K562 (cell line): Measurements from ENCODE around the gene NSMCE1. TPM values are rescaled to one million over a fixed set of nuclear protein-coding genes. Genes with fewer than 3 reads are reported as not detected.

Experiments used
- ATAC-seq: fragments of 200-7000 bp; cut with Tn5 transposase; 3 replicates; pipeline ENCODE4 v1.9.1; 2020; ENCODE audit warnings: moderate library complexity
- BruUV-seq: library from RNA; stranded (reverse); fragments of 400-500 nt; replicated peaks from 2 replicates; lab custom pipeline; 2021; lab: Mats Ljungman, UMichigan
- CTCF ChIA-PET: fragments of 300-600 bp; formaldehyde crosslinking; extraction: SDS; loops from one replicate; lab custom pipeline; 2021; ENCODE audit warnings: low intra/inter-chr PET ratio; lab: Yijun Ruan, JAX
- POLR2A ChIA-PET: fragments of 300-600, 350-650 bp; sonication (Branson Sonifier 250); formaldehyde crosslinking; extraction: SDS; loops from one replicate; lab custom pipeline; 2021; ENCODE audit warnings: antibody characterized with exemption, inconsistent platforms; lab: Yijun Ruan, JAX
- DNase-seq, 4 experiments: peaks; one replicate each; pipeline versions ENCODE4 v3.0.0 to v3.0.0-alpha.2; 2011 to 2018; ENCODE audit warnings: low spot score in 3 of 4, mixed read lengths in 3 of 4; ENCODE audit errors: extremely low read depth in 1 of 4
- FAIRE-seq: peaks from 2 replicates; lab custom pipeline; 2011; peaks lifted over from hg19 to GRCh38; lab: Jason Lieb, UNC
- H2AFZ ChIP-seq: 2 replicates; pipeline ENCODE4 v1.6.0; 2011; ENCODE audit warnings: low read depth, low read length, control low read depth, inconsistent platforms
- H3K27ac ChIP-seq: fragments of 200-600 bp; 3 replicates; pipeline ENCODE4 v1.8.0; 2011; ENCODE audit warnings: low read depth, mild to moderate bottlenecking, control low read depth, inconsistent platforms, low read length, moderate library complexity, mixed read lengths; ENCODE audit errors: extremely low read depth
- H3K27me3 ChIP-seq, 2 experiments: fragments of 300-600 bp in 1 of 2; 2 replicates in 1 of 2; 3 replicates in 1 of 2; pipeline versions ENCODE4 v1.6.0 to v1.8.0; 2011; ENCODE audit warnings: inconsistent platforms in 2 of 2, low read length in 2 of 2, mild to moderate bottlenecking in 1 of 2, mixed read lengths in 1 of 2, moderate library complexity in 1 of 2; ENCODE audit not compliant: control insufficient read depth in 2 of 2, insufficient read depth in 2 of 2
- H3K36me3 ChIP-seq: fragments of 300-600 bp; 3 replicates; pipeline ENCODE4 v1.8.0; 2011; ENCODE audit warnings: mild to moderate bottlenecking, low read length, inconsistent platforms; ENCODE audit not compliant: control insufficient read depth, insufficient read depth
- H3K4me1 ChIP-seq, 2 experiments: fragments of 200-600 bp in 1 of 2; replicated peaks in 1 of 2; 2 replicates in 1 of 2; 3 replicates in 1 of 2; pipeline versions ENCODE4 v1.5.1 to v1.8.0; 2011; ENCODE audit warnings: inconsistent platforms in 2 of 2, low read length in 2 of 2, mild to moderate bottlenecking in 1 of 2, mixed read lengths in 1 of 2, moderate library complexity in 1 of 2; ENCODE audit not compliant: control insufficient read depth in 2 of 2, insufficient read depth in 2 of 2
- H3K4me2 ChIP-seq: 2 replicates; pipeline ENCODE4 v1.6.1; 2011; ENCODE audit warnings: low read length, control low read depth, inconsistent platforms, mixed read lengths; ENCODE audit not compliant: insufficient read depth
- H3K4me3 ChIP-seq: fragments of 200-600 bp; sonication (generic), shearing (Covaris generic); 2 replicates; pipeline ENCODE4 v1.5.1; 2016; ENCODE audit warnings: control low read depth, inconsistent platforms
- H3K79me2 ChIP-seq: fragments of 200-600 bp; 3 replicates; pipeline ENCODE4 v1.8.0; 2011; ENCODE audit warnings: low read length, inconsistent platforms; ENCODE audit not compliant: control insufficient read depth, insufficient read depth
- H3K9ac ChIP-seq, 2 experiments: 2 replicates each; pipeline versions ENCODE4 v1.6.0 to v1.6.1; 2011; ENCODE audit warnings: low read depth in 2 of 2, low read length in 2 of 2, control low read depth in 1 of 2, inconsistent platforms in 1 of 2, mild to moderate bottlenecking in 1 of 2, mixed read lengths in 1 of 2; ENCODE audit not compliant: insufficient read depth in 1 of 2
- H3K9me1 ChIP-seq: one replicate; pipeline ENCODE4 v1.6.0; 2011; ENCODE audit warnings: inconsistent platforms, mild to moderate bottlenecking, low read length, moderate library complexity; ENCODE audit not compliant: control insufficient read depth, insufficient read depth
- H3K9me3 ChIP-seq: replicated peaks from 2 replicates; pipeline ENCODE4 v1.5.1; 2011; ENCODE audit warnings: low read depth, low read length, inconsistent platforms; ENCODE audit not compliant: control insufficient read depth, insufficient read depth
- H4K20me1 ChIP-seq: replicated peaks from 2 replicates; pipeline ENCODE4 v1.6.1; 2011; ENCODE audit warnings: low read length, inconsistent platforms, mixed read lengths; ENCODE audit not compliant: control insufficient read depth, insufficient read depth
- ARNT ChIP-seq, 2 experiments: fragments of 450-650 bp; IDR thresholded peaks; 2 replicates each; pipeline ENCODE4 v1.6.1; 2016; ENCODE audit warnings: mild to moderate bottlenecking in 1 of 2
- BHLHE40 ChIP-seq: IDR thresholded peaks from 2 replicates; pipeline ENCODE4 v1.6.1; 2011; ENCODE audit warnings: low read length, improper control_type of control experiment
- CEBPG ChIP-seq, 3 experiments: fragments of 200-800 bp in 1 of 3; sonication (Bioruptor generic) in 1 of 3; sonication (generic) in 1 of 3; formaldehyde crosslinking in 1 of 3; IDR thresholded peaks in 2 of 3; conservative IDR thresholded peaks in 1 of 3; 2 replicates each; pipeline versions ENCODE4 v1.6.1 to v1.8.0; 2016 to 2022; ENCODE audit warnings: missing compliant biosample characterization in 2 of 3, missing genetic modification characterization in 2 of 3, mild to moderate bottlenecking in 1 of 3, missing genetic modification reagents in 1 of 3
- CXXC5 ChIP-seq: fragments of 250-450 bp; sonication (Bioruptor Pico); IDR thresholded peaks from 2 replicates; pipeline ENCODE4 v1.8.0; 2022; ENCODE audit warnings: inconsistent platforms, mild to moderate bottlenecking, moderate library complexity
- FOS ChIP-seq: IDR thresholded peaks from 3 replicates; pipeline ENCODE4 v1.6.1; 2011; ENCODE audit not compliant: insufficient read length; ENCODE audit errors: extremely low read depth
- HCFC1 ChIP-seq: IDR thresholded peaks from 2 replicates; pipeline ENCODE4 v1.6.1; 2012; ENCODE audit warnings: low read depth, low read length, improper control_type of control experiment
- HMG20A ChIP-seq: fragments of 450-650 bp; formaldehyde crosslinking; conservative IDR thresholded peaks from 2 replicates; pipeline ENCODE4 v1.4.0; 2020; ENCODE audit warnings: mild to moderate bottlenecking, mixed read lengths
- SMAD2 ChIP-seq: fragments of 150-350 bp; IDR thresholded peaks from 2 replicates; pipeline ENCODE4 v1.6.1; 2014; ENCODE audit warnings: low read depth, mild to moderate bottlenecking, low read length
- SRSF9 ChIP-seq: fragments of 200-400 bp; formaldehyde crosslinking; IDR thresholded peaks from 2 replicates; pipeline ENCODE4 v1.6.1; 2017; ENCODE audit warnings: low read depth, low read length, borderline replicate concordance
- THRB ChIP-seq: fragments of 450-650 bp; formaldehyde crosslinking; conservative IDR thresholded peaks from 2 replicates; pipeline ENCODE4 v1.4.0; 2022; ENCODE audit warnings: mild to moderate bottlenecking, missing genetic modification characterization
- ZNF431 ChIP-seq: sonication (generic); formaldehyde crosslinking; IDR thresholded peaks from 2 replicates; pipeline ENCODE4 v1.8.0; 2022; ENCODE audit warnings: mild to moderate bottlenecking, missing genetic modification reagents
- ZNF436 ChIP-seq: fragments of 250-450, 450-650 bp; sonication (Bioruptor Pico); formaldehyde crosslinking; IDR thresholded peaks from 2 replicates; pipeline ENCODE4 v1.7.0; 2020; ENCODE audit warnings: mild to moderate bottlenecking
- WGBS: fragments of 100-300 bp; shearing (Covaris generic); methylation state at CpG from one replicate; pipeline ENCODE4 v1.1.6; 2016; ENCODE audit warnings: low coverage, mixed read lengths; ENCODE audit not compliant: insufficient coverage; ENCODE audit errors: missing lambda C conversion rate; 5-methylcytosine and 5-hydroxymethylcytosine counted together
- in situ Hi-C: fragments of 300-500 bp; cut with MboI; formaldehyde crosslinking; loops from 4 replicates; pipeline ENCODE4 v1.15.0; 2018; ENCODE audit warnings: inconsistent platforms, mixed read lengths
- intact Hi-C: fragments of 100-400 bp; cut with micrococcal nuclease; formaldehyde crosslinking; loops from 2 replicates; pipeline ENCODE4 v1.14.2; 2022
- polyA plus RNA-seq, 8 experiments: library from polyadenylated mRNA; depleted of rRNA in 4 of 8; stranded (reverse) in 5 of 8; unstranded in 3 of 8; fragments of >200 nt; fragmentation: Nextera tagmentation in 2 of 8; fragmentation: Illumina TruSeq in 1 of 8; extraction: Ambion mirVana in 2 of 8; extraction: Trizol in 1 of 8; gene quantifications; 2 replicates each; pipeline versions ENCODE4 v1.2.1 to v1.2.3, GENCODE V29; 2011 to 2014; ENCODE audit warnings: inconsistent platforms in 1 of 8, missing spikeins in 1 of 8
- total RNA-seq, 7 experiments: library from RNA; depleted of rRNA in 6 of 7; stranded (reverse); fragments of >200 nt in 6 of 7; fragmentation: Illumina TruSeq in 2 of 7; extraction: Trizol in 2 of 7; gene quantifications; 2 replicates each; pipeline versions ENCODE4 v1.2.1 to v1.2.3, GENCODE V29; 2011 to 2021; ENCODE audit warnings: low replicate concordance in 1 of 7

Gene NSMCE1
- total and polyA plus RNA-seq, 9 of the 15 experiments (the other 6 are each of a cell fraction or from before 2014, with no cell fraction given), result 52.1 to 163 (median 61.5) TPM

GRCh38 chr16:27252206-27252585 is 16.4 kb downstream of the NSMCE1 start:
- WGBS, result 91% methylated on average over 6 of the region's 6 CpGs
- Histone ChIP-seq H3K27ac (no peak overlapping the region), H3K9me1 (no peaks in the 10 kb centered on the region), H3K4me3 (no peak overlapping the region), H3K4me1 (peaks cover 0 to 3% of the 10 kb centered on the region in 2 experiments; a peak in 2 of 5 replicates), H3K9ac (no peak overlapping the region), H2AFZ (no peak overlapping the region), H3K4me2 (no peak overlapping the region), H3K36me3 (peaks cover 20% of the 10 kb centered on the region; the same call in 2 of the 3 replicates), H4K20me1 (no peaks in the 10 kb centered on the region), H3K9me3 (no peaks in the 10 kb centered on the region), H3K27me3 (no peaks in the 10 kb centered on the region), H3K79me2 (no peaks in the 10 kb centered on the region)
- intact Hi-C loops, result no loop called here
- TF ChIP-seq SMAD2, result no peak
- TF ChIP-seq HCFC1, result no peak
- no peak for TF ChIP-seq CXXC5 (CRISPR knock-in tag)
- no peak for TF ChIP-seq CEBPG (CRISPR knock-in tag; IDR thresholded peaks at IDR 0.05)
- no peak for TF ChIP-seq CEBPG (tag; conservative IDR thresholded peaks at IDR 0.05 in 1 of 2, IDR thresholded peaks at IDR 0.05 in 1 of 2)
- no peak for TF ChIP-seq FOS
- TF ChIP-seq ZNF436, result no peak
- no peak for TF ChIP-seq THRB (CRISPR knock-in tag)
- TF ChIP-seq ARNT (IDR thresholded peaks at IDR 0.05), result no peak
- TF ChIP-seq BHLHE40, result no peak
- no peak for TF ChIP-seq SRSF9
- TF ChIP-seq HMG20A (CRISPR knock-in tag), result no peak
- no peak for TF ChIP-seq ZNF431 (CRISPR knock-in tag)
- DNase-seq (no peak), ATAC-seq (no peak), FAIRE-seq (no peak)
- no TSS peak for BruUV-seq
- in situ Hi-C loops, result no loop called here
- CTCF ChIA-PET, result no interaction called here
- POLR2A ChIA-PET, result interaction anchor here (1.1 kb wide), 1 partner anchor 94 kb away, joined by 3 read pairs; no protein-coding TSS in a partner anchor
